GM12878 (cell line): ENCODE data around the gene PREX1. TPM values are rescaled to one million over a fixed set of nuclear protein-coding genes. Genes with fewer than 3 reads are reported as not detected.

Experiments used
- ATAC-seq: fragments of 200-7000 bp; cut with Tn5 transposase; 3 replicates; pipeline ENCODE4 v1.9.1; 2020; ENCODE audit warnings: mild to moderate bottlenecking, moderate library complexity
- BruUV-seq: library from RNA; stranded (reverse); fragments of 400-500 nt; replicated peaks from 2 replicates; lab custom pipeline; 2021; lab: Mats Ljungman, UMichigan
- CTCF ChIA-PET: fragments of 300-600 bp; sonication (Branson Sonifier 250); formaldehyde crosslinking; extraction: SDS; loops from one replicate; lab custom pipeline; 2021; ENCODE audit warnings: inconsistent platforms; lab: Yijun Ruan, JAX
- POLR2A ChIA-PET: fragments of 350-600 bp; formaldehyde crosslinking; extraction: SDS; loops from one replicate; lab custom pipeline; 2021; ENCODE audit warnings: inconsistent platforms; lab: Charles Lee
- RAD21 ChIA-PET: fragments of 300-600 bp; sonication (Branson Sonifier 250); formaldehyde crosslinking; loops from one replicate; lab custom pipeline; 2023; ENCODE audit warnings: antibody characterized with exemption; ENCODE audit not compliant: unreplicated experiment; lab: Charles Lee
- SMC1A ChIA-PET: fragments of 300-600 bp; sonication (Branson Sonifier 250); formaldehyde crosslinking; loops from one replicate; lab custom pipeline; 2023; ENCODE audit not compliant: unreplicated experiment, uncharacterized antibody; lab: Charles Lee
- DNase-seq: peaks from one replicate; pipeline ENCODE4 v3.0.0-alpha.2; 2011; ENCODE audit warnings: low read depth, low spot score
- FAIRE-seq: peaks from 3 replicates; lab custom pipeline; 2011; peaks lifted over from hg19 to GRCh38; lab: Jason Lieb, UNC
- H2AFZ ChIP-seq: 2 replicates; pipeline ENCODE4 v1.6.0; 2011; ENCODE audit warnings: low read depth, low read length, control low read depth; ENCODE audit not compliant: control insufficient read depth
- H3K27ac ChIP-seq: 2 replicates; pipeline ENCODE4 v1.5.1; 2011; ENCODE audit warnings: control low read depth; ENCODE audit not compliant: control insufficient read depth, insufficient read depth
- H3K27me3 ChIP-seq, 2 experiments: replicated peaks in 1 of 2; 2 replicates each; pipeline versions ENCODE4 v1.6.0 to v1.6.1; 2011; ENCODE audit warnings: low read length in 1 of 2; ENCODE audit not compliant: control insufficient read depth in 2 of 2, insufficient read depth in 2 of 2
- H3K36me3 ChIP-seq, 2 experiments: 2 replicates each; pipeline ENCODE4 v1.5.1; 2011; ENCODE audit warnings: low read length in 1 of 2; ENCODE audit not compliant: control insufficient read depth in 2 of 2, insufficient read depth in 2 of 2
- H3K4me1 ChIP-seq: 2 replicates; pipeline ENCODE4 v1.6.1; 2011; ENCODE audit warnings: mild to moderate bottlenecking, low read length, moderate library complexity, mixed read lengths; ENCODE audit not compliant: control insufficient read depth, insufficient read depth
- H3K4me2 ChIP-seq: 2 replicates; pipeline ENCODE4 v1.6.0; 2011; ENCODE audit warnings: control low read depth; ENCODE audit not compliant: control insufficient read depth, insufficient read depth
- H3K4me3 ChIP-seq: fragments of 200-600 bp; sonication (generic); 2 replicates; pipeline ENCODE4 v1.5.1; 2016
- H3K79me2 ChIP-seq: 2 replicates; pipeline ENCODE4 v1.6.0; 2011; ENCODE audit warnings: low read length; ENCODE audit not compliant: control insufficient read depth, insufficient read depth
- H3K9ac ChIP-seq: 2 replicates; pipeline ENCODE4 v1.8.0; 2011; ENCODE audit warnings: low read length, control low read depth, mixed read lengths; ENCODE audit not compliant: control insufficient read depth, insufficient read depth
- H3K9me3 ChIP-seq: replicated peaks from 3 replicates; pipeline ENCODE4 v1.5.1; 2011; ENCODE audit warnings: mild to moderate bottlenecking, low read length; ENCODE audit not compliant: control insufficient read depth, insufficient read depth
- H4K20me1 ChIP-seq: 2 replicates; pipeline ENCODE4 v1.6.0; 2011; ENCODE audit not compliant: control insufficient read depth, insufficient read depth
- BCL3 ChIP-seq: IDR thresholded peaks from 2 replicates; pipeline ENCODE4 v1.6.1; 2011; ENCODE audit warnings: borderline replicate concordance, low read depth, mild to moderate bottlenecking, moderate library complexity, low read length; ENCODE audit not compliant: insufficient read depth, poor library complexity, severe bottlenecking
- MEF2A ChIP-seq: IDR thresholded peaks from 2 replicates; pipeline ENCODE4 v1.6.1; 2011; ENCODE audit warnings: low read depth, mild to moderate bottlenecking, low read length, moderate library complexity; ENCODE audit not compliant: insufficient read depth
- RAD51 ChIP-seq: fragments of 450-650 bp; IDR thresholded peaks from 2 replicates; pipeline ENCODE4 v1.6.1; 2016; ENCODE audit warnings: moderate library complexity, mild to moderate bottlenecking, inconsistent platforms
- SUPT20H ChIP-seq: IDR thresholded peaks from 2 replicates; pipeline ENCODE4 v1.6.1; 2011; ENCODE audit warnings: low read depth, mild to moderate bottlenecking, low read length, moderate library complexity, borderline replicate concordance; ENCODE audit not compliant: control insufficient read depth
- ZNF274 ChIP-seq: IDR thresholded peaks from one replicate; pipeline ENCODE4 v1.8.0; 2011; ENCODE audit not compliant: insufficient read length, insufficient read depth
- WGBS: methylation state at CpG from one replicate; pipeline ENCODE4 v1.1.6; 2016; ENCODE audit warnings: low lambda C conversion rate; ENCODE audit not compliant: insufficient replicate concordance, insufficient coverage; ENCODE audit errors: missing lambda C conversion rate; 5-methylcytosine and 5-hydroxymethylcytosine counted together
- in situ Hi-C: fragments of 300-500 bp; cut with MboI; formaldehyde crosslinking; loops from 9 replicates; pipeline ENCODE4 v1.14.3; 2018; ENCODE audit warnings: mixed read lengths
- intact Hi-C: fragments of 100-400 bp; cut with micrococcal nuclease; formaldehyde crosslinking; loops from one replicate; pipeline ENCODE4 v1.14.2; 2022; ENCODE audit not compliant: unreplicated experiment
- polyA plus RNA-seq, 11 experiments: library from polyadenylated mRNA; depleted of rRNA in 4 of 11; unstranded in 6 of 11; stranded (reverse) in 5 of 11; fragments of >200 nt; fragmentation: Nextera tagmentation in 4 of 11; fragmentation: Illumina TruSeq in 1 of 11; extraction: Ambion mirVana in 4 of 11; extraction: Trizol in 1 of 11; gene quantifications; 1 replicate in 1 of 11; 2 replicates in 10 of 11; pipeline versions ENCODE4 v1.2.1 to v1.2.3, GENCODE V29; 2011 to 2016; ENCODE audit warnings: inconsistent platforms in 2 of 11, missing spikeins in 2 of 11, low read depth in 1 of 11
- total RNA-seq, 4 experiments: library from RNA; depleted of rRNA in 3 of 4; stranded (reverse); fragments of >200 nt in 3 of 4; fragmentation: Illumina TruSeq in 1 of 4; extraction: Trizol in 1 of 4; gene quantifications; 2 replicates each; pipeline versions ENCODE4 v1.2.1 to v1.2.3, GENCODE V29; 2013 to 2021

The PREX1 gene
- total and polyA plus RNA-seq, 10 of the 15 experiments (the other 5 are each of a cell fraction or from before 2014, with no cell fraction given): 2.6 to 114 (median 38.9) TPM

DNA sequence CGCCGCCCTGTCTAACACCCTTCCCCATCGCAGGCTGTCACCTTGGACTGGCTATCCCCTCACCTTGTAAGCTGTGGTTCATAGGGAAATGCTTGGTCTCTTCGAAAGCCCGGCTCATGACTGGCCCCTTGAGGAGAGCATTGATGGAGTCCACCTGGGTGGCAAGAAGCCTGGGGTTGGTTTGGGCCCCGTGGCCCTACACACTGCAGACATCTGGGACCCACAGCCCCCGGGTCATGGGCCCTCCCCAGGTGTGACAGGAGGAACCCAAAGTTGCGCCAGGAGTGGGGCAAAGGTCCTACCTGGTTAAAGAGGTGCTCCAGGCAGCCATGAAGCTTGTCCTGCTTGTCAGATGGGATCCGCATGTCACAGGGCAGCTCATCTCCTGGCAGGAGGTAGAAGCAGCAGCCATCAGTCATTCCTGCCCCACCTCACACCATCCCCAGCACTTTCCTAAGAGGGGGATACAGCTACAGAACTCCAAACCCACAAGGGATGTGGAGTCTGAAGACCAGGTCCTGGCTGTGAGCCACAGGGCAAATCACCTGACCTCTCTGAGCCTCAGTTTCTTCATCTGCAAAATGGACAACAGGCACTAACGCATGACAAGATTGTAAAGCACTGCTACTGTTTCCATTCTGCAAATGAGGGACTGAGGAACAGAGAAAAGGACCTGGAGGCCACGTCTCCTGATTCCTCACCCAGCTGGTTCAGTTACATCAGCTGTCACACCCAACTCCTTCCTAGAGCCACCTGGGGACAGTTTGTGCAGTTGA lies 185.5 kb downstream of the PREX1 start:
- FAIRE-seq (no peak), ATAC-seq (no peak), DNase-seq (no peak)
- H3K36me3 ChIP-seq: peaks cover 51 to 57% of the 10 kb centered on the region in 2 experiments
- H3K27ac ChIP-seq: no peak overlapping the region
- no peak overlapping the region for H3K9ac ChIP-seq
- no peaks in the 10 kb centered on the region; the same call in 1 of the 2 replicates for H4K20me1 ChIP-seq
- SMC1A ChIA-PET: interaction anchor here (1.1 to 1.2 kb wide), 2 partner anchors 15 to 263 kb away, joined by 4 read pairs; no protein-coding TSS in a partner anchor
- TF ChIP-seq BCL3 (no peak), RAD51 (no peak), MEF2A (no peak), ZNF274 (no peak), SUPT20H (no peak)
- no peaks in the 10 kb centered on the region for H3K9me3 ChIP-seq
- 84% methylated on average over 11 of the region's 11 CpGs for WGBS
- H3K79me2 ChIP-seq: no peaks in the 10 kb centered on the region
- CTCF ChIA-PET: no interaction called here
- no peak overlapping the region for H3K4me2 ChIP-seq
- intact Hi-C loops: no loop called here
- no peaks in the 10 kb centered on the region for H3K27me3 ChIP-seq
- BruUV-seq: no TSS peak
- no peak overlapping the region for H3K4me3 ChIP-seq
- POLR2A ChIA-PET: no interaction called here
- in situ Hi-C loops: no loop called here
- no peak overlapping the region for H2AFZ ChIP-seq
- RAD21 ChIA-PET: no interaction called here
- no peaks in the 10 kb centered on the region for H3K4me1 ChIP-seq
